ENCODE measurements around the gene RAP1B. TPM values are rescaled to one million over a fixed set of nuclear protein-coding genes. Genes with fewer than 3 reads are reported as not detected.

Gene RAP1B
- total RNA-seq, 1 experiment from 2014 or later = 86.9 TPM

DNA sequence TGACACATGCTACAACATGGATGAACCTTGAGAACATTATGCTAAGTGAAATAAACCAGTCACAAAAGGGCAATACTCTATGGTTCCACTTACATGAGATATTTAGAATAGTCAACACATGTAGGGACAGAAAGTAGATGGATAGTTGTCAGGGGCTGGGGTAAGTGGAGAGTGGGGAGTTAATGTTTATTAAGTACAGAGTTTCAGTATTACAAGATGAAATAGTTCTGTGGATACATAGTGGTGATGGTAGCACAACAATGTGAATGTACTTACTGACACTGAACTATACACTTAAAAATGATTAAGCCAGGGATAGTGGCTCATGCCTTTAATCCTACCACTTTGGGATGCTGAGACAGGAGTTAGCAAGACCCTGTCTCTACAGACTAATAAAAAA is 84.8 kb downstream of the RAP1B start:
- Mint-ChIP-seq H3K4me1 (no peaks in the 10 kb centered on the region), H3K9me3 (no peaks in the 10 kb centered on the region), H3K27ac (no peak overlapping the region), H3K4me3 (no peak overlapping the region), H3K36me3 (peaks cover 71% of the 10 kb centered on the region), H3K27me3 (ENCODE audit: low read depth) (no peaks in the 10 kb centered on the region)
- no peak for ATAC-seq
- DNase-seq (ENCODE audit: low spot score) = no peak
- TF ChIP-seq, protein P1, sequence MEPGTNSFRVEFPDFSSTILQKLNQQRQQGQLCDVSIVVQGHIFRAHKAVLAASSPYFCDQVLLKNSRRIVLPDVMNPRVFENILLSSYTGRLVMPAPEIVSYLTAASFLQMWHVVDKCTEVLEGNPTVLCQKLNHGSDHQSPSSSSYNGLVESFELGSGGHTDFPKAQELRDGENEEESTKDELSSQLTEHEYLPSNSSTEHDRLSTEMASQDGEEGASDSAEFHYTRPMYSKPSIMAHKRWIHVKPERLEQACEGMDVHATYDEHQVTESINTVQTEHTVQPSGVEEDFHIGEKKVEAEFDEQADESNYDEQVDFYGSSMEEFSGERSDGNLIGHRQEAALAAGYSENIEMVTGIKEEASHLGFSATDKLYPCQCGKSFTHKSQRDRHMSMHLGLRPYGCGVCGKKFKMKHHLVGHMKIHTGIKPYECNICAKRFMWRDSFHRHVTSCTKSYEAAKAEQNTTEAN (CRISPR knock-in tag; IDR thresholded peaks at IDR 0.05) = no peak
- TF ChIP-seq MXD4 (CRISPR knock-in tag; IDR thresholded peaks at IDR 0.05; ENCODE audit: borderline replicate concordance) = no peak
- no peak for TF ChIP-seq KAT7 (CRISPR knock-in tag; IDR thresholded peaks at IDR 0.05; ENCODE audit: borderline replicate concordance)
- TF ChIP-seq, protein P2, sequence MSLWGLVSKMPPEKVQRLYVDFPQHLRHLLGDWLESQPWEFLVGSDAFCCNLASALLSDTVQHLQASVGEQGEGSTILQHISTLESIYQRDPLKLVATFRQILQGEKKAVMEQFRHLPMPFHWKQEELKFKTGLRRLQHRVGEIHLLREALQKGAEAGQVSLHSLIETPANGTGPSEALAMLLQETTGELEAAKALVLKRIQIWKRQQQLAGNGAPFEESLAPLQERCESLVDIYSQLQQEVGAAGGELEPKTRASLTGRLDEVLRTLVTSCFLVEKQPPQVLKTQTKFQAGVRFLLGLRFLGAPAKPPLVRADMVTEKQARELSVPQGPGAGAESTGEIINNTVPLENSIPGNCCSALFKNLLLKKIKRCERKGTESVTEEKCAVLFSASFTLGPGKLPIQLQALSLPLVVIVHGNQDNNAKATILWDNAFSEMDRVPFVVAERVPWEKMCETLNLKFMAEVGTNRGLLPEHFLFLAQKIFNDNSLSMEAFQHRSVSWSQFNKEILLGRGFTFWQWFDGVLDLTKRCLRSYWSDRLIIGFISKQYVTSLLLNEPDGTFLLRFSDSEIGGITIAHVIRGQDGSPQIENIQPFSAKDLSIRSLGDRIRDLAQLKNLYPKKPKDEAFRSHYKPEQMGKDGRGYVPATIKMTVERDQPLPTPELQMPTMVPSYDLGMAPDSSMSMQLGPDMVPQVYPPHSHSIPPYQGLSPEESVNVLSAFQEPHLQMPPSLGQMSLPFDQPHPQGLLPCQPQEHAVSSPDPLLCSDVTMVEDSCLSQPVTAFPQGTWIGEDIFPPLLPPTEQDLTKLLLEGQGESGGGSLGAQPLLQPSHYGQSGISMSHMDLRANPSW (CRISPR knock-in tag; conservative IDR thresholded peaks at IDR 0.05; ENCODE audit: low read depth) = no peak
- TF ChIP-seq ZNF416 (CRISPR knock-in tag; IDR thresholded peaks at IDR 0.05) = no peak
- TF ChIP-seq, protein P3, sequence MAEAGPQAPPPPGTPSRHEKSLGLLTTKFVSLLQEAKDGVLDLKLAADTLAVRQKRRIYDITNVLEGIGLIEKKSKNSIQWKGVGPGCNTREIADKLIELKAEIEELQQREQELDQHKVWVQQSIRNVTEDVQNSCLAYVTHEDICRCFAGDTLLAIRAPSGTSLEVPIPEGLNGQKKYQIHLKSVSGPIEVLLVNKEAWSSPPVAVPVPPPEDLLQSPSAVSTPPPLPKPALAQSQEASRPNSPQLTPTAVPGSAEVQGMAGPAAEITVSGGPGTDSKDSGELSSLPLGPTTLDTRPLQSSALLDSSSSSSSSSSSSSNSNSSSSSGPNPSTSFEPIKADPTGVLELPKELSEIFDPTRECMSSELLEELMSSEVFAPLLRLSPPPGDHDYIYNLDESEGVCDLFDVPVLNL (CRISPR knock-in tag; IDR thresholded peaks at IDR 0.05; ENCODE audit: borderline replicate concordance, low read depth) = no peak
- TF ChIP-seq, protein P4, sequence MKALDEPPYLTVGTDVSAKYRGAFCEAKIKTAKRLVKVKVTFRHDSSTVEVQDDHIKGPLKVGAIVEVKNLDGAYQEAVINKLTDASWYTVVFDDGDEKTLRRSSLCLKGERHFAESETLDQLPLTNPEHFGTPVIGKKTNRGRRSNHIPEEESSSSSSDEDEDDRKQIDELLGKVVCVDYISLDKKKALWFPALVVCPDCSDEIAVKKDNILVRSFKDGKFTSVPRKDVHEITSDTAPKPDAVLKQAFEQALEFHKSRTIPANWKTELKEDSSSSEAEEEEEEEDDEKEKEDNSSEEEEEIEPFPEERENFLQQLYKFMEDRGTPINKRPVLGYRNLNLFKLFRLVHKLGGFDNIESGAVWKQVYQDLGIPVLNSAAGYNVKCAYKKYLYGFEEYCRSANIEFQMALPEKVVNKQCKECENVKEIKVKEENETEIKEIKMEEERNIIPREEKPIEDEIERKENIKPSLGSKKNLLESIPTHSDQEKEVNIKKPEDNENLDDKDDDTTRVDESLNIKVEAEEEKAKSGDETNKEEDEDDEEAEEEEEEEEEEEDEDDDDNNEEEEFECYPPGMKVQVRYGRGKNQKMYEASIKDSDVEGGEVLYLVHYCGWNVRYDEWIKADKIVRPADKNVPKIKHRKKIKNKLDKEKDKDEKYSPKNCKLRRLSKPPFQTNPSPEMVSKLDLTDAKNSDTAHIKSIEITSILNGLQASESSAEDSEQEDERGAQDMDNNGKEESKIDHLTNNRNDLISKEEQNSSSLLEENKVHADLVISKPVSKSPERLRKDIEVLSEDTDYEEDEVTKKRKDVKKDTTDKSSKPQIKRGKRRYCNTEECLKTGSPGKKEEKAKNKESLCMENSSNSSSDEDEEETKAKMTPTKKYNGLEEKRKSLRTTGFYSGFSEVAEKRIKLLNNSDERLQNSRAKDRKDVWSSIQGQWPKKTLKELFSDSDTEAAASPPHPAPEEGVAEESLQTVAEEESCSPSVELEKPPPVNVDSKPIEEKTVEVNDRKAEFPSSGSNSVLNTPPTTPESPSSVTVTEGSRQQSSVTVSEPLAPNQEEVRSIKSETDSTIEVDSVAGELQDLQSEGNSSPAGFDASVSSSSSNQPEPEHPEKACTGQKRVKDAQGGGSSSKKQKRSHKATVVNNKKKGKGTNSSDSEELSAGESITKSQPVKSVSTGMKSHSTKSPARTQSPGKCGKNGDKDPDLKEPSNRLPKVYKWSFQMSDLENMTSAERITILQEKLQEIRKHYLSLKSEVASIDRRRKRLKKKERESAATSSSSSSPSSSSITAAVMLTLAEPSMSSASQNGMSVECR (CRISPR knock-in tag; IDR thresholded peaks at IDR 0.05; ENCODE audit: borderline replicate concordance) = no peak
- TF ChIP-seq GTF2I (CRISPR knock-in tag; conservative IDR thresholded peaks at IDR 0.05) = no peak
- TF ChIP-seq SMAD4 (CRISPR knock-in tag; IDR thresholded peaks at IDR 0.05) = no peak
- TF ChIP-seq, protein P5, sequence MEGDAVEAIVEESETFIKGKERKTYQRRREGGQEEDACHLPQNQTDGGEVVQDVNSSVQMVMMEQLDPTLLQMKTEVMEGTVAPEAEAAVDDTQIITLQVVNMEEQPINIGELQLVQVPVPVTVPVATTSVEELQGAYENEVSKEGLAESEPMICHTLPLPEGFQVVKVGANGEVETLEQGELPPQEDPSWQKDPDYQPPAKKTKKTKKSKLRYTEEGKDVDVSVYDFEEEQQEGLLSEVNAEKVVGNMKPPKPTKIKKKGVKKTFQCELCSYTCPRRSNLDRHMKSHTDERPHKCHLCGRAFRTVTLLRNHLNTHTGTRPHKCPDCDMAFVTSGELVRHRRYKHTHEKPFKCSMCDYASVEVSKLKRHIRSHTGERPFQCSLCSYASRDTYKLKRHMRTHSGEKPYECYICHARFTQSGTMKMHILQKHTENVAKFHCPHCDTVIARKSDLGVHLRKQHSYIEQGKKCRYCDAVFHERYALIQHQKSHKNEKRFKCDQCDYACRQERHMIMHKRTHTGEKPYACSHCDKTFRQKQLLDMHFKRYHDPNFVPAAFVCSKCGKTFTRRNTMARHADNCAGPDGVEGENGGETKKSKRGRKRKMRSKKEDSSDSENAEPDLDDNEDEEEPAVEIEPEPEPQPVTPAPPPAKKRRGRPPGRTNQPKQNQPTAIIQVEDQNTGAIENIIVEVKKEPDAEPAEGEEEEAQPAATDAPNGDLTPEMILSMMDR (IDR thresholded peaks at IDR 0.05) = no peak
- no peak for TF ChIP-seq ZNF423 (CRISPR knock-in tag; IDR thresholded peaks at IDR 0.05)
- TF ChIP-seq ZNF121 (CRISPR knock-in tag; IDR thresholded peaks at IDR 0.05) = no peak
- TF ChIP-seq, protein P6, sequence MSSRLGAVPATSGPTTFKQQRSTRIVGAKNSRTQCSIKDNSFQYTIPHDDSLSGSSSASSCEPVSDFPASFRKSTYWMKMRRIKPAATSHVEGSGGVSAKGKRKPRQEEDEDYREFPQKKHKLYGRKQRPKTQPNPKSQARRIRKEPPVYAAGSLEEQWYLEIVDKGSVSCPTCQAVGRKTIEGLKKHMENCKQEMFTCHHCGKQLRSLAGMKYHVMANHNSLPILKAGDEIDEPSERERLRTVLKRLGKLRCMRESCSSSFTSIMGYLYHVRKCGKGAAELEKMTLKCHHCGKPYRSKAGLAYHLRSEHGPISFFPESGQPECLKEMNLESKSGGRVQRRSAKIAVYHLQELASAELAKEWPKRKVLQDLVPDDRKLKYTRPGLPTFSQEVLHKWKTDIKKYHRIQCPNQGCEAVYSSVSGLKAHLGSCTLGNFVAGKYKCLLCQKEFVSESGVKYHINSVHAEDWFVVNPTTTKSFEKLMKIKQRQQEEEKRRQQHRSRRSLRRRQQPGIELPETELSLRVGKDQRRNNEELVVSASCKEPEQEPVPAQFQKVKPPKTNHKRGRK (CRISPR knock-in tag; IDR thresholded peaks at IDR 0.05; ENCODE audit: borderline replicate concordance) = no peak
- TF ChIP-seq NFE2L1 (CRISPR knock-in tag; IDR thresholded peaks at IDR 0.05) = no peak
- no peak for TF ChIP-seq ZNF317 (CRISPR knock-in tag; IDR thresholded peaks at IDR 0.05; ENCODE audit: borderline replicate concordance, low read depth)
- no peak for TF ChIP-seq ZBTB21 (CRISPR knock-in tag; IDR thresholded peaks at IDR 0.05; ENCODE audit: borderline replicate concordance)
- no peak for TF ChIP-seq PRRX2 (CRISPR knock-in tag; IDR thresholded peaks at IDR 0.05)
- POLR2A ChIA-PET = no interaction called here
- CTCF ChIA-PET = no interaction called here
